ENCODE results near the gene HNRNPH2.

HNRNPH2 gene

GRCh38 chrX:101395789-101396188 is 12.2 kb upstream of the HNRNPH2 start:
- DNase-seq (ENCODE audit: low read depth in 2 of 2) = no peak

GRCh38 chrX:101397779-101398178 is 10.2 kb upstream of the HNRNPH2 start:
- no peak for DNase-seq (ENCODE audit: low read depth in 2 of 2)

GRCh38 chrX:101398694-101399093 is 9.3 kb upstream of the HNRNPH2 start:
- no peak for DNase-seq (ENCODE audit: low read depth in 2 of 2)

GRCh38 chrX:101399825-101400224 is 8.2 kb upstream of the HNRNPH2 start:
- no peak for DNase-seq (ENCODE audit: low read depth in 2 of 2)

- no peak for DNase-seq (ENCODE audit: low read depth in 2 of 2)
These were observed 765 bp upstream of the HNRNPH2 start for GRCh38 chrX:101407167-101407747.

GRCh38 chrX:101408532-101408841 is 465 bp downstream of the HNRNPH2 start:
- DNase-seq (ENCODE audit: low read depth in 2 of 2) = no peak

- DNase-seq (ENCODE audit: low read depth in 2 of 2) = no peak
These were observed 1.0 kb downstream of the HNRNPH2 start for GRCh38 chrX:101409043-101409442.

- no peak for DNase-seq (ENCODE audit: low read depth in 2 of 2)
These were observed 2.4 kb downstream of the HNRNPH2 start for GRCh38 chrX:101410461-101410860.

- DNase-seq (ENCODE audit: low read depth in 2 of 2) = no peak
These were observed 4.0 kb downstream of the HNRNPH2 start for GRCh38 chrX:101411984-101412383.

GRCh38 chrX:101415180-101416145 is 7.4 kb downstream of the HNRNPH2 start:
- DNase-seq (ENCODE audit: low read depth in 2 of 2) = no peak

- no peak for DNase-seq (ENCODE audit: low read depth in 2 of 2)
These were observed 8.7 kb downstream of the HNRNPH2 start for GRCh38 chrX:101416691-101417090.

GRCh38 chrX:101417190-101417589 is 9.2 kb downstream of the HNRNPH2 start:
- DNase-seq (ENCODE audit: low read depth in 2 of 2) = no peak

- no peak for DNase-seq (ENCODE audit: low read depth in 2 of 2)
These were observed 10.2 kb downstream of the HNRNPH2 start for GRCh38 chrX:101417981-101418841.

- DNase-seq (ENCODE audit: low read depth in 2 of 2) = no peak
These were observed 11.5 kb downstream of the HNRNPH2 start for GRCh38 chrX:101419489-101419888.

- DNase-seq (ENCODE audit: low read depth in 2 of 2) = no peak
These were observed 19.9 kb downstream of the HNRNPH2 start for GRCh38 chrX:101427954-101428353.

GRCh38 chrX:101429934-101430333 is 21.9 kb downstream of the HNRNPH2 start:
- no peak for DNase-seq (ENCODE audit: low read depth in 2 of 2)

GRCh38 chrX:101430457-101431078 is 22.5 kb downstream of the HNRNPH2 start:
- DNase-seq (ENCODE audit: low read depth in 2 of 2) = no peak

- no peak for DNase-seq (ENCODE audit: low read depth in 2 of 2)
These were observed 34.1 kb downstream of the HNRNPH2 start for GRCh38 chrX:101442085-101442484.

GRCh38 chrX:101449279-101449678 is 41.3 kb downstream of the HNRNPH2 start:
- DNase-seq (ENCODE audit: low read depth in 2 of 2) = no peak

GRCh38 chrX:101450085-101450484 is 42.1 kb downstream of the HNRNPH2 start:
- no peak for DNase-seq (ENCODE audit: low read depth in 2 of 2)

GRCh38 chrX:101450961-101451360 is 42.9 kb downstream of the HNRNPH2 start:
- no peak for DNase-seq (ENCODE audit: low read depth in 2 of 2)

- DNase-seq (ENCODE audit: low read depth in 2 of 2) = no peak
These were observed 44.0 kb downstream of the HNRNPH2 start for GRCh38 chrX:101452056-101452455.

Data from stimulated activated CD8-positive, alpha-beta memory T cell treated with anti-CD3 and anti-CD28 coated beads, Interleukin-7, amount 100 ng/mL, for 1 hour (primary cell).